Natural killer cell (primary cell): ENCODE data around the gene ABHD17C. TPM values are rescaled to one million over a fixed set of nuclear protein-coding genes. Genes with fewer than 3 reads are reported as not detected.

Experiments used
- ATAC-seq, 3 donors: fragments of 150-1000 bp in 2 of 3; fragments of 200-7000 bp in 1 of 3; cut with Tn5 transposase; 1 replicate in 1 of 3; 2 replicates in 2 of 3; pipeline ENCODE4 v1.10.0; 2021; ENCODE audit warnings: mild to moderate bottlenecking in 2 of 3, moderate library complexity in 2 of 3
- DNase-seq, 2 donors: peaks; one replicate each; pipeline versions ENCODE4 v3.0.0 to v3.0.0-alpha.2; 2013 to 2021; ENCODE audit warnings: mixed read lengths in 1 of 2
- H3K27ac ChIP-seq: one replicate; pipeline ENCODE4 v1.5.1; 2013; ENCODE audit warnings: mild to moderate bottlenecking, low read length
- H3K27me3 ChIP-seq: one replicate; pipeline ENCODE4 v1.6.1; 2013; ENCODE audit warnings: low read length; ENCODE audit not compliant: control insufficient read depth, insufficient read depth
- H3K36me3 ChIP-seq: one replicate; pipeline ENCODE4 v1.6.1; 2013; ENCODE audit warnings: low read length; ENCODE audit not compliant: control insufficient read depth, insufficient read depth
- H3K4me1 ChIP-seq: one replicate; pipeline ENCODE4 v1.6.1; 2013; ENCODE audit warnings: low read length; ENCODE audit not compliant: control insufficient read depth, insufficient read depth
- H3K4me3 ChIP-seq: one replicate; pipeline ENCODE4 v1.5.1; 2013; ENCODE audit warnings: low read length
- H3K9me3 ChIP-seq: one replicate; pipeline ENCODE4 v1.6.1; 2013; ENCODE audit warnings: low read length; ENCODE audit not compliant: control insufficient read depth, insufficient read depth
- H3K27ac Mint-ChIP-seq, 2 donors: one replicate each; pipeline ENCODE4 v1.8.0; 2022; ENCODE audit warnings: mild to moderate bottlenecking in 2 of 2, mixed read lengths in 2 of 2, moderate library complexity in 1 of 2
- H3K27me3 Mint-ChIP-seq, 2 donors: one replicate each; pipeline ENCODE4 v1.8.0; 2022; ENCODE audit warnings: low read depth in 2 of 2, mixed read lengths in 2 of 2
- H3K36me3 Mint-ChIP-seq: one replicate; pipeline ENCODE4 v1.8.0; 2022; ENCODE audit warnings: mixed read lengths
- H3K4me1 Mint-ChIP-seq, 2 donors: one replicate each; pipeline ENCODE4 v1.8.0; 2022; ENCODE audit warnings: mixed read lengths in 2 of 2
- H3K4me3 Mint-ChIP-seq: one replicate; pipeline ENCODE4 v1.8.0; 2022; ENCODE audit warnings: mild to moderate bottlenecking, moderate library complexity, mixed read lengths
- H3K9me3 Mint-ChIP-seq, 2 donors: one replicate each; pipeline ENCODE4 v1.8.0; 2022; ENCODE audit warnings: mixed read lengths in 2 of 2
- WGBS: methylation state at CpG from one replicate; pipeline ENCODE4 v1.1.7; 2013; ENCODE audit warnings: missing lambda C conversion rate; ENCODE audit not compliant: insufficient coverage; 5-methylcytosine and 5-hydroxymethylcytosine counted together
- intact Hi-C: fragments of 100-400 bp; cut with micrococcal nuclease; formaldehyde crosslinking; loops from one replicate; pipeline ENCODE4 v1.14.2; 2022
- total RNA-seq, 4 donors: library from RNA; stranded (reverse); fragments of 120-200 nt in 1 of 4; gene quantifications; one replicate each; pipeline versions ENCODE4 v1.2.3 to v1.2.4, GENCODE V29; 2013 to 2022
- TF ChIP-seq, protein P1 (sequence below): fragments of 200-600 bp; IDR thresholded peaks from one replicate; pipeline ENCODE4 v1.8.0; 2022; ENCODE audit warnings: antibody characterized with exemption

The ABHD17C gene
- total RNA-seq, 3 donors from 2014 or later (not counting 1 experiment from before 2014, with no cell fraction given): 2.4 to 4.4 (median 4.3) TPM

- no peaks in the 10 kb centered on the region for H3K9me3 Mint-ChIP-seq
- DNase-seq: no peak
- no peaks in the 10 kb centered on the region for H3K27me3 Mint-ChIP-seq
- H3K36me3 ChIP-seq: no peaks in the 10 kb centered on the region
- H3K4me3 ChIP-seq: no peak overlapping the region
- H3K27ac Mint-ChIP-seq: no peak overlapping the region
- H3K4me1 ChIP-seq: no peaks in the 10 kb centered on the region
- H3K27me3 ChIP-seq: no peaks in the 10 kb centered on the region
- no peak overlapping the region for H3K4me3 Mint-ChIP-seq
- no peaks in the 10 kb centered on the region for H3K9me3 ChIP-seq
- peaks cover 0 to 5% of the 10 kb centered on the region in 2 donors for H3K4me1 Mint-ChIP-seq
- H3K36me3 Mint-ChIP-seq: no peaks in the 10 kb centered on the region
- H3K27ac ChIP-seq: no peak overlapping the region
- WGBS: 94% methylated on average over 5 of the region's 5 CpGs
- ATAC-seq: no peak
- TF ChIP-seq, protein P1, sequence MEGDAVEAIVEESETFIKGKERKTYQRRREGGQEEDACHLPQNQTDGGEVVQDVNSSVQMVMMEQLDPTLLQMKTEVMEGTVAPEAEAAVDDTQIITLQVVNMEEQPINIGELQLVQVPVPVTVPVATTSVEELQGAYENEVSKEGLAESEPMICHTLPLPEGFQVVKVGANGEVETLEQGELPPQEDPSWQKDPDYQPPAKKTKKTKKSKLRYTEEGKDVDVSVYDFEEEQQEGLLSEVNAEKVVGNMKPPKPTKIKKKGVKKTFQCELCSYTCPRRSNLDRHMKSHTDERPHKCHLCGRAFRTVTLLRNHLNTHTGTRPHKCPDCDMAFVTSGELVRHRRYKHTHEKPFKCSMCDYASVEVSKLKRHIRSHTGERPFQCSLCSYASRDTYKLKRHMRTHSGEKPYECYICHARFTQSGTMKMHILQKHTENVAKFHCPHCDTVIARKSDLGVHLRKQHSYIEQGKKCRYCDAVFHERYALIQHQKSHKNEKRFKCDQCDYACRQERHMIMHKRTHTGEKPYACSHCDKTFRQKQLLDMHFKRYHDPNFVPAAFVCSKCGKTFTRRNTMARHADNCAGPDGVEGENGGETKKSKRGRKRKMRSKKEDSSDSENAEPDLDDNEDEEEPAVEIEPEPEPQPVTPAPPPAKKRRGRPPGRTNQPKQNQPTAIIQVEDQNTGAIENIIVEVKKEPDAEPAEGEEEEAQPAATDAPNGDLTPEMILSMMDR: no peak
- intact Hi-C loops: no loop called here
Observed at GRCh38 chr15:80727596-80727995, 32.5 kb downstream of the ABHD17C start.

DNA sequence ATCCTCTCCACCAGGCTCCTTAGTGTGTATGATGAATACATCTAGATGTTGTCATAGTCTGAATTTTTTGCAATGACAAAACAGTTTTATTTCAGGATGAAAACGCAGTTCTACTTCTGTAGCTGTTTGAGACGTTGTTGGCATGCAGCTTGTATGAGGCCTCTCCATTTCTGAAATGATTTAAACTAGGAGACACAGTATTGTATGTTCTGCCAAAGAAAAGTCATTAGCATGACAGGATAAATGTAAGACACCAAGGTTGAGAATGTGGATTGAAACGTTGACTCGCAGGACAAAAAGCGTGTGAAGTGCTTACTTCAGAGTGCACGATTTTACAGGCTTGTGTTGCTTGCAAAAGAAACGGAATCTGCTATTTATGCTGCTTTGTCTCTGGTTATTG is 35.3 kb downstream of the ABHD17C start:
- intact Hi-C loops: no loop called here
- H3K4me1 ChIP-seq: no peaks in the 10 kb centered on the region
- DNase-seq: no peak
- Mint-ChIP-seq H3K27me3 (no peaks in the 10 kb centered on the region), H3K36me3 (no peaks in the 10 kb centered on the region), H3K9me3 (no peaks in the 10 kb centered on the region), H3K4me1 (peaks cover 0 to 5% of the 10 kb centered on the region in 2 donors), H3K4me3 (no peak overlapping the region), H3K27ac (no peak overlapping the region)
- no peak overlapping the region for H3K27ac ChIP-seq
- no peaks in the 10 kb centered on the region for H3K9me3 ChIP-seq
- 95% methylated on average over 7 of the region's 7 CpGs for WGBS
- ATAC-seq: no peak
- no peak overlapping the region for H3K4me3 ChIP-seq
- H3K36me3 ChIP-seq: no peaks in the 10 kb centered on the region
- TF ChIP-seq, protein P1: no peak
- H3K27me3 ChIP-seq: no peaks in the 10 kb centered on the region

DNA sequence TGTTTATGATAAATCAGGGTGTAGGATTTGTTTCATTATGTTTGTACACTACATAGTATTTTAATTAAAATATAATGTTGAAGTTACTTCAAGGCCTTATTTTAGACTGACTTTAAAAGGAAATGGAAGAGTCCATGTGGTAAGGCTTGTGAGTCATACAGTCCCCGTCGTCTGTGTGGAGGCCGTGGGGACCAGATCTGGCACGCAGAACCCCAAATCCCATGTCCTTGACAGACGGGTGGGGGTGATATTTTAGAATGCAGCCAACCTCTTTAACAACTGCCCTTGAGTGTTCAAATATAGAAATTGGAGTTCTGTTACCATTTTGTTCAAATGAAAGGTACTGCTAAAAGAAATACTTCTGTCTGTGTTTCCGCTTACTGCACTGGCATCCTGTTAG is 35.8 kb downstream of the ABHD17C start:
- Histone ChIP-seq H3K27me3 (no peaks in the 10 kb centered on the region), H3K9me3 (no peaks in the 10 kb centered on the region), H3K4me1 (no peaks in the 10 kb centered on the region), H3K36me3 (no peaks in the 10 kb centered on the region), H3K27ac (no peak overlapping the region), H3K4me3 (no peak overlapping the region)
- ATAC-seq (no peak), DNase-seq (no peak)
- 76% methylated on average over 6 of the region's 6 CpGs for WGBS
- H3K9me3 Mint-ChIP-seq: no peaks in the 10 kb centered on the region
- peaks cover 0 to 5% of the 10 kb centered on the region in 2 donors for H3K4me1 Mint-ChIP-seq
- no peak overlapping the region for H3K4me3 Mint-ChIP-seq
- H3K27ac Mint-ChIP-seq: no peak overlapping the region
- intact Hi-C loops: no loop called here
- H3K36me3 Mint-ChIP-seq: no peaks in the 10 kb centered on the region
- TF ChIP-seq, protein P1: no peak
- no peaks in the 10 kb centered on the region for H3K27me3 Mint-ChIP-seq

GRCh38 chr15:80732167-80732566 is 37.1 kb downstream of the ABHD17C start:
- Mint-ChIP-seq H3K9me3 (no peaks in the 10 kb centered on the region), H3K4me3 (no peak overlapping the region), H3K4me1 (peaks cover 0 to 5% of the 10 kb centered on the region in 2 donors), H3K36me3 (no peaks in the 10 kb centered on the region), H3K27me3 (no peaks in the 10 kb centered on the region), H3K27ac (no peak overlapping the region)
- Histone ChIP-seq H3K27ac (no peak overlapping the region), H3K27me3 (no peaks in the 10 kb centered on the region), H3K4me3 (no peak overlapping the region), H3K9me3 (no peaks in the 10 kb centered on the region), H3K36me3 (no peaks in the 10 kb centered on the region), H3K4me1 (no peaks in the 10 kb centered on the region)
- TF ChIP-seq, protein P1: no peak
- ATAC-seq (no peak), DNase-seq (no peak)
- intact Hi-C loops: no loop called here
- WGBS: 94% methylated on average over 6 of the region's 6 CpGs
